HCT116 (cell line): ENCODE data around the gene CACNA1C. TPM values are rescaled to one million over a fixed set of nuclear protein-coding genes. Genes with fewer than 3 reads are reported as not detected.

Experiments
- ATAC-seq: fragments of 200-7000 bp; cut with Tn5 transposase; 2 replicates; pipeline ENCODE4 v1.9.1; 2020; ENCODE audit warnings: mild to moderate bottlenecking, moderate library complexity
- BruUV-seq: library from RNA; stranded (reverse); fragments of 400-500 nt; replicated peaks from 2 replicates; lab custom pipeline; 2021; lab: Mats Ljungman, UMichigan
- CTCF ChIA-PET: fragments of 300-600 bp; sonication (Branson Sonifier 250); formaldehyde crosslinking; loops from one replicate; lab custom pipeline; 2021; ENCODE audit warnings: antibody characterized with exemption; lab: Charles Lee
- POLR2A ChIA-PET: fragments of 300-600, 350-600 bp; sonication (Branson Sonifier 250); formaldehyde crosslinking; loops from one replicate; lab custom pipeline; 2021; ENCODE audit warnings: antibody characterized with exemption; lab: Charles Lee
- RAD21 ChIA-PET, 2 experiments: fragments of 300-600 bp; sonication (Branson Sonifier 250); formaldehyde crosslinking; loops; one replicate each; lab custom pipeline; 2023; ENCODE audit warnings: low total read pairs in 2 of 2; ENCODE audit not compliant: uncharacterized antibody in 2 of 2, unreplicated experiment in 2 of 2, low non-redundant PET in 1 of 2; lab: Charles Lee
- DNase-seq: peaks from one replicate; pipeline ENCODE4 v3.0.0-alpha.2; 2010; ENCODE audit warnings: low read depth, low spot score
- H2AFZ ChIP-seq: fragments of 200-600 bp; shearing (Covaris generic), sonication (generic); 2 replicates; pipeline ENCODE4 v1.6.1; 2017; ENCODE audit warnings: low read depth, mixed run types, mixed read lengths, antibody characterized with exemption, low read length; ENCODE audit not compliant: poor library complexity, severe bottlenecking
- H3K27ac ChIP-seq: 2 replicates; pipeline ENCODE4 v1.5.1; 2012; ENCODE audit warnings: low read depth, low read length
- H3K27me3 ChIP-seq: fragments of 200-600 bp; sonication (generic); 2 replicates; pipeline ENCODE4 v1.6.1; 2016; ENCODE audit warnings: mixed run types, low read length, mixed read lengths; ENCODE audit not compliant: insufficient read depth
- H3K36me3 ChIP-seq, 2 experiments: fragments of 200-500 bp in 1 of 2; fragments of 200-600 bp in 1 of 2; sonication (Bioruptor generic) in 1 of 2; sonication (generic) in 1 of 2; 2 replicates each; pipeline versions ENCODE4 v1.5.1 to v1.6.1; 2014 to 2016; ENCODE audit warnings: low read length in 2 of 2, inconsistent platforms in 1 of 2, mixed read lengths in 1 of 2, mixed run types in 1 of 2; ENCODE audit not compliant: insufficient read depth in 2 of 2, control insufficient read depth in 1 of 2
- H3K4me1 ChIP-seq, 2 experiments: fragments of 200-600 bp in 1 of 2; sonication (generic) in 1 of 2; 2 replicates each; pipeline versions ENCODE4 v1.5.1 to v1.6.1; 2012 to 2017; ENCODE audit warnings: low read length in 2 of 2, inconsistent platforms in 1 of 2, mild to moderate bottlenecking in 1 of 2, mixed read lengths in 1 of 2, mixed run types in 1 of 2, moderate library complexity in 1 of 2; ENCODE audit not compliant: insufficient read depth in 2 of 2, control insufficient read depth in 1 of 2
- H3K4me2 ChIP-seq: fragments of 200-600 bp; sonication (generic); 2 replicates; pipeline ENCODE4 v1.6.1; 2017; ENCODE audit warnings: mixed run types, low read length, mixed read lengths
- H3K4me3 ChIP-seq, 2 experiments: fragments of 200-600 bp in 1 of 2; sonication (generic) in 1 of 2; replicated peaks in 1 of 2; 2 replicates each; pipeline ENCODE4 v1.5.1; 2011 to 2016; ENCODE audit warnings: low read length in 2 of 2, control low read depth in 1 of 2, low read depth in 1 of 2, mild to moderate bottlenecking in 1 of 2, mixed read lengths in 1 of 2, mixed run types in 1 of 2
- H3K79me2 ChIP-seq: fragments of 200-600 bp; sonication (generic); 2 replicates; pipeline ENCODE4 v1.6.1; 2017; ENCODE audit warnings: mild to moderate bottlenecking, mixed run types, low read length, moderate library complexity, mixed read lengths; ENCODE audit not compliant: insufficient read depth
- H3K9ac ChIP-seq: fragments of 200-600 bp; sonication (generic); 2 replicates; pipeline ENCODE4 v1.6.1; 2016; ENCODE audit warnings: low read length, mixed read lengths
- H3K9me2 ChIP-seq: fragments of 200-600 bp; sonication (generic), shearing (Covaris generic); 2 replicates; pipeline ENCODE4 v1.6.1; 2017; ENCODE audit warnings: mixed run types, mild to moderate bottlenecking, moderate library complexity; ENCODE audit not compliant: insufficient read depth
- H3K9me3 ChIP-seq, 2 experiments: fragments of 200-500 bp in 1 of 2; fragments of 200-600 bp in 1 of 2; sonication (Bioruptor generic) in 1 of 2; sonication (generic) in 1 of 2; 2 replicates each; pipeline ENCODE4 v1.6.1; 2014 to 2017; ENCODE audit warnings: low read length in 2 of 2, mixed read lengths in 2 of 2, inconsistent platforms in 1 of 2, low read depth in 1 of 2, mild to moderate bottlenecking in 1 of 2, mixed run types in 1 of 2, moderate library complexity in 1 of 2; ENCODE audit not compliant: control insufficient read depth in 1 of 2, insufficient read depth in 1 of 2
- H4K20me1 ChIP-seq: fragments of 200-600 bp; sonication (generic), shearing (Covaris generic); 2 replicates; pipeline ENCODE4 v1.6.1; 2017; ENCODE audit warnings: mixed run types, mild to moderate bottlenecking, moderate library complexity; ENCODE audit not compliant: insufficient read depth
- CBX3 ChIP-seq: IDR thresholded peaks from 2 replicates; pipeline ENCODE4 v1.6.1; 2012; ENCODE audit warnings: low read depth
- CEBPB ChIP-seq: IDR thresholded peaks from 2 replicates; pipeline ENCODE4 v1.6.1; 2012; ENCODE audit warnings: low read depth
- EGR1 ChIP-seq: IDR thresholded peaks from 2 replicates; pipeline ENCODE4 v1.6.1; 2012; ENCODE audit warnings: low read depth
- ELF1 ChIP-seq: IDR thresholded peaks from 2 replicates; pipeline ENCODE4 v1.6.1; 2012; ENCODE audit warnings: low read depth, borderline replicate concordance
- EZH2 ChIP-seq: fragments of 200-600 bp; sonication (generic); IDR thresholded peaks from 2 replicates; pipeline ENCODE4 v1.6.1; 2017; ENCODE audit warnings: antibody characterized with exemption, mixed run types
- EZH2phosphoT487 ChIP-seq: fragments of 200-600 bp; IDR thresholded peaks from 2 replicates; pipeline ENCODE4 v1.6.1; 2018; ENCODE audit warnings: antibody characterized with exemption, borderline replicate concordance
- FOSL1 ChIP-seq: IDR thresholded peaks from 2 replicates; pipeline ENCODE4 v1.6.1; 2012; ENCODE audit warnings: low read depth
- JUND ChIP-seq: IDR thresholded peaks from 2 replicates; pipeline ENCODE4 v1.6.1; 2012
- POLR2A ChIP-seq: IDR thresholded peaks from 2 replicates; pipeline ENCODE4 v1.7.0; 2011; ENCODE audit warnings: borderline replicate concordance; ENCODE audit not compliant: insufficient read depth, insufficient read length; ENCODE audit errors: extremely low read depth
- POLR2AphosphoS5 ChIP-seq: IDR thresholded peaks from 2 replicates; pipeline ENCODE4 v1.6.1; 2011; ENCODE audit warnings: mild to moderate bottlenecking, low read depth, low read length, moderate library complexity
- RAD21 ChIP-seq: IDR thresholded peaks from 2 replicates; pipeline ENCODE4 v1.6.1; 2012; ENCODE audit warnings: low read depth, mild to moderate bottlenecking
- SIN3A ChIP-seq: IDR thresholded peaks from 2 replicates; pipeline ENCODE4 v1.6.1; 2012; ENCODE audit warnings: low read depth
- SP1 ChIP-seq: IDR thresholded peaks from 2 replicates; pipeline ENCODE4 v1.6.1; 2012; ENCODE audit warnings: low read depth
- TCF7L2 ChIP-seq: IDR thresholded peaks from 2 replicates; pipeline ENCODE4 v1.7.0; 2011; ENCODE audit warnings: borderline replicate concordance, inconsistent platforms; ENCODE audit not compliant: insufficient read depth, insufficient read length; ENCODE audit errors: extremely low read depth
- YY1 ChIP-seq: IDR thresholded peaks from 2 replicates; pipeline ENCODE4 v1.6.1; 2011; ENCODE audit warnings: low read length, low read depth, moderate library complexity, mild to moderate bottlenecking; ENCODE audit not compliant: insufficient replicate concordance; ENCODE audit errors: extremely low read depth
- ZFX ChIP-seq: fragments of 450-650 bp; IDR thresholded peaks from 2 replicates; pipeline ENCODE4 v1.6.1; 2017
- intact Hi-C: fragments of 100-400 bp; cut with micrococcal nuclease; formaldehyde crosslinking; loops from 2 replicates; pipeline ENCODE4 v1.10.0; 2022
- total RNA-seq: library from RNA; stranded (reverse); gene quantifications from one replicate; pipeline ENCODE4 v1.2.1, GENCODE V29; 2021; ENCODE audit not compliant: unreplicated experiment
- TF ChIP-seq, protein P1 (sequence below), 3 experiments: fragments of 200-600 bp in 1 of 3; sonication (generic) in 1 of 3; IDR thresholded peaks in 2 of 3; conservative IDR thresholded peaks in 1 of 3; 2 replicates each; pipeline ENCODE4 v1.5.1; 2012 to 2017; ENCODE audit warnings: low read depth in 2 of 3, low read length in 2 of 3, antibody characterized with exemption in 1 of 3, borderline replicate concordance in 1 of 3, control low read depth in 1 of 3, mild to moderate bottlenecking in 1 of 3, mixed read lengths in 1 of 3, mixed run types in 1 of 3, moderate library complexity in 1 of 3; ENCODE audit not compliant: insufficient read depth in 1 of 3
- TF ChIP-seq, protein P2 (sequence below): IDR thresholded peaks from 2 replicates; pipeline ENCODE4 v1.6.1; 2011; ENCODE audit warnings: mild to moderate bottlenecking, low read length, moderate library complexity; ENCODE audit not compliant: insufficient replicate concordance; ENCODE audit errors: extremely low read depth
- TF ChIP-seq, protein P3 (sequence below): IDR thresholded peaks from 2 replicates; pipeline ENCODE4 v1.6.1; 2012; ENCODE audit warnings: low read depth
- TF ChIP-seq, protein P4 (sequence below): IDR thresholded peaks from 2 replicates; pipeline ENCODE4 v1.6.1; 2012

The CACNA1C gene
- total RNA-seq, 1 experiment from 2014 or later: 0.05 TPM

DNA sequence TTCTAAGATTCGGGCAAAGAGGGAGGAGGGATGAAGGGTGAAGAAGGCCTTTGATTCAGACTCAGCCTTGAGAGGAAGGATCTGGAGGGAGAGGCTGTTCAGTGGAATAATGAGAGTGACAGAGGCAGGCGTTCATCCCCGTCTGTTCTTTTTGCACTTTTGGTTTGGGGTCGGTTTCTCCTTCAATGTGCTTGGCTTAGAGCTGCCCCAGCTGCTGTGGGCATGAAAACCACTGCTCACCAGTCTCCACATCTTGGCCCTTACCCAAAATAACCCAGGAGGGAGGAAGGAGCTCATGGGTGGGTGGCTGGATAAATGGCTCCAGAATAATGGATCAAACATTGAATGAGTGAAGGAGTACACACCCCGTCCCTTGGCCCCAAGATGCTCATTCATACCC, 480.2 kb downstream of the CACNA1C start:
- Histone ChIP-seq H3K27ac (no peak overlapping the region), H3K36me3 (no peaks in the 10 kb centered on the region), H3K9me3 (no peaks in the 10 kb centered on the region), H3K9ac (no peak overlapping the region), H3K9me2 (no peaks in the 10 kb centered on the region), H3K79me2 (no peaks in the 10 kb centered on the region), H2AFZ (no peak overlapping the region), H3K4me2 (no peak overlapping the region), H3K4me3 (no peak overlapping the region), H4K20me1 (no peaks in the 10 kb centered on the region), H3K4me1 (no peaks in the 10 kb centered on the region), H3K27me3 (peaks cover 2% of the 10 kb centered on the region; the same call in 1 of the 2 replicates)
- no peak for DNase-seq
- TF ChIP-seq, protein P1, sequence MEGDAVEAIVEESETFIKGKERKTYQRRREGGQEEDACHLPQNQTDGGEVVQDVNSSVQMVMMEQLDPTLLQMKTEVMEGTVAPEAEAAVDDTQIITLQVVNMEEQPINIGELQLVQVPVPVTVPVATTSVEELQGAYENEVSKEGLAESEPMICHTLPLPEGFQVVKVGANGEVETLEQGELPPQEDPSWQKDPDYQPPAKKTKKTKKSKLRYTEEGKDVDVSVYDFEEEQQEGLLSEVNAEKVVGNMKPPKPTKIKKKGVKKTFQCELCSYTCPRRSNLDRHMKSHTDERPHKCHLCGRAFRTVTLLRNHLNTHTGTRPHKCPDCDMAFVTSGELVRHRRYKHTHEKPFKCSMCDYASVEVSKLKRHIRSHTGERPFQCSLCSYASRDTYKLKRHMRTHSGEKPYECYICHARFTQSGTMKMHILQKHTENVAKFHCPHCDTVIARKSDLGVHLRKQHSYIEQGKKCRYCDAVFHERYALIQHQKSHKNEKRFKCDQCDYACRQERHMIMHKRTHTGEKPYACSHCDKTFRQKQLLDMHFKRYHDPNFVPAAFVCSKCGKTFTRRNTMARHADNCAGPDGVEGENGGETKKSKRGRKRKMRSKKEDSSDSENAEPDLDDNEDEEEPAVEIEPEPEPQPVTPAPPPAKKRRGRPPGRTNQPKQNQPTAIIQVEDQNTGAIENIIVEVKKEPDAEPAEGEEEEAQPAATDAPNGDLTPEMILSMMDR (IDR thresholded peaks at IDR 0.05 in 2 of 3, conservative IDR thresholded peaks at IDR 0.05 in 1 of 3; ENCODE audit: borderline replicate concordance in 1 of 3, insufficient read depth in 1 of 3, low read depth in 2 of 3, low read length in 2 of 3): no peak
- TF ChIP-seq TCF7L2 (no peak), CBX3 (no peak), SIN3A (no peak), RAD21 (no peak), YY1 (no peak), CEBPB (no peak), EZH2phosphoT487 (no peak), POLR2AphosphoS5 (no peak), ELF1 (no peak), EZH2 (no peak), EGR1 (no peak), JUND (no peak), ZFX (no peak), SP1 (no peak), POLR2A (no peak), FOSL1 (no peak)
- TF ChIP-seq, protein P2, sequence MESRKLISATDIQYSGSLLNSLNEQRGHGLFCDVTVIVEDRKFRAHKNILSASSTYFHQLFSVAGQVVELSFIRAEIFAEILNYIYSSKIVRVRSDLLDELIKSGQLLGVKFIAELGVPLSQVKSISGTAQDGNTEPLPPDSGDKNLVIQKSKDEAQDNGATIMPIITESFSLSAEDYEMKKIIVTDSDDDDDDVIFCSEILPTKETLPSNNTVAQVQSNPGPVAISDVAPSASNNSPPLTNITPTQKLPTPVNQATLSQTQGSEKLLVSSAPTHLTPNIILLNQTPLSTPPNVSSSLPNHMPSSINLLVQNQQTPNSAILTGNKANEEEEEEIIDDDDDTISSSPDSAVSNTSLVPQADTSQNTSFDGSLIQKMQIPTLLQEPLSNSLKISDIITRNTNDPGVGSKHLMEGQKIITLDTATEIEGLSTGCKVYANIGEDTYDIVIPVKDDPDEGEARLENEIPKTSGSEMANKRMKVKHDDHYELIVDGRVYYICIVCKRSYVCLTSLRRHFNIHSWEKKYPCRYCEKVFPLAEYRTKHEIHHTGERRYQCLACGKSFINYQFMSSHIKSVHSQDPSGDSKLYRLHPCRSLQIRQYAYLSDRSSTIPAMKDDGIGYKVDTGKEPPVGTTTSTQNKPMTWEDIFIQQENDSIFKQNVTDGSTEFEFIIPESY: no peak
- TF ChIP-seq, protein P3, sequence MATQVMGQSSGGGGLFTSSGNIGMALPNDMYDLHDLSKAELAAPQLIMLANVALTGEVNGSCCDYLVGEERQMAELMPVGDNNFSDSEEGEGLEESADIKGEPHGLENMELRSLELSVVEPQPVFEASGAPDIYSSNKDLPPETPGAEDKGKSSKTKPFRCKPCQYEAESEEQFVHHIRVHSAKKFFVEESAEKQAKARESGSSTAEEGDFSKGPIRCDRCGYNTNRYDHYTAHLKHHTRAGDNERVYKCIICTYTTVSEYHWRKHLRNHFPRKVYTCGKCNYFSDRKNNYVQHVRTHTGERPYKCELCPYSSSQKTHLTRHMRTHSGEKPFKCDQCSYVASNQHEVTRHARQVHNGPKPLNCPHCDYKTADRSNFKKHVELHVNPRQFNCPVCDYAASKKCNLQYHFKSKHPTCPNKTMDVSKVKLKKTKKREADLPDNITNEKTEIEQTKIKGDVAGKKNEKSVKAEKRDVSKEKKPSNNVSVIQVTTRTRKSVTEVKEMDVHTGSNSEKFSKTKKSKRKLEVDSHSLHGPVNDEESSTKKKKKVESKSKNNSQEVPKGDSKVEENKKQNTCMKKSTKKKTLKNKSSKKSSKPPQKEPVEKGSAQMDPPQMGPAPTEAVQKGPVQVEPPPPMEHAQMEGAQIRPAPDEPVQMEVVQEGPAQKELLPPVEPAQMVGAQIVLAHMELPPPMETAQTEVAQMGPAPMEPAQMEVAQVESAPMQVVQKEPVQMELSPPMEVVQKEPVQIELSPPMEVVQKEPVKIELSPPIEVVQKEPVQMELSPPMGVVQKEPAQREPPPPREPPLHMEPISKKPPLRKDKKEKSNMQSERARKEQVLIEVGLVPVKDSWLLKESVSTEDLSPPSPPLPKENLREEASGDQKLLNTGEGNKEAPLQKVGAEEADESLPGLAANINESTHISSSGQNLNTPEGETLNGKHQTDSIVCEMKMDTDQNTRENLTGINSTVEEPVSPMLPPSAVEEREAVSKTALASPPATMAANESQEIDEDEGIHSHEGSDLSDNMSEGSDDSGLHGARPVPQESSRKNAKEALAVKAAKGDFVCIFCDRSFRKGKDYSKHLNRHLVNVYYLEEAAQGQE: no peak
- TF ChIP-seq, protein P4, sequence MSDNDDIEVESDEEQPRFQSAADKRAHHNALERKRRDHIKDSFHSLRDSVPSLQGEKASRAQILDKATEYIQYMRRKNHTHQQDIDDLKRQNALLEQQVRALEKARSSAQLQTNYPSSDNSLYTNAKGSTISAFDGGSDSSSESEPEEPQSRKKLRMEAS: no peak
- POLR2A ChIA-PET: no interaction called here
- CTCF ChIA-PET: no interaction called here
- intact Hi-C loops: no loop called here
- RAD21 ChIA-PET: no interaction called here
- ATAC-seq: no peak
- BruUV-seq: no TSS peak
